T-helper 2 cell treated with Interferon-gamma antibody and Interleukin-4, amounts not matched to agents 5 μg/mL and 100 μg/mL, for 36 hours (primary cell): ENCODE measurements around the gene SPEM2.
"Not testable (repeated sequence)": the region's sequence is repeated elsewhere in the genome, so short reads cannot be mapped to it uniquely, and the experiment has no call there.

Experiments used
- DNase-seq: peaks from one replicate; pipeline ENCODE4 v3.0.0; 2021; ENCODE audit warnings: low spot score
- H3K27ac Mint-ChIP-seq: one replicate; pipeline ENCODE4 v1.8.0; 2021; ENCODE audit warnings: mild to moderate bottlenecking, mixed read lengths
- H3K27me3 Mint-ChIP-seq: one replicate; pipeline ENCODE4 v1.8.0; 2021; ENCODE audit warnings: low read depth, mixed read lengths
- H3K36me3 Mint-ChIP-seq: one replicate; pipeline ENCODE4 v1.8.0; 2021; ENCODE audit warnings: low read depth, mixed read lengths
- H3K4me1 Mint-ChIP-seq: one replicate; pipeline ENCODE4 v1.8.0; 2021; ENCODE audit warnings: low read depth, mixed read lengths
- H3K4me3 Mint-ChIP-seq: one replicate; pipeline ENCODE4 v1.8.0; 2022; ENCODE audit warnings: mild to moderate bottlenecking, moderate library complexity, mixed read lengths
- H3K9me3 Mint-ChIP-seq: one replicate; pipeline ENCODE4 v1.8.0; 2021; ENCODE audit warnings: mixed read lengths

Gene SPEM2

DNA sequence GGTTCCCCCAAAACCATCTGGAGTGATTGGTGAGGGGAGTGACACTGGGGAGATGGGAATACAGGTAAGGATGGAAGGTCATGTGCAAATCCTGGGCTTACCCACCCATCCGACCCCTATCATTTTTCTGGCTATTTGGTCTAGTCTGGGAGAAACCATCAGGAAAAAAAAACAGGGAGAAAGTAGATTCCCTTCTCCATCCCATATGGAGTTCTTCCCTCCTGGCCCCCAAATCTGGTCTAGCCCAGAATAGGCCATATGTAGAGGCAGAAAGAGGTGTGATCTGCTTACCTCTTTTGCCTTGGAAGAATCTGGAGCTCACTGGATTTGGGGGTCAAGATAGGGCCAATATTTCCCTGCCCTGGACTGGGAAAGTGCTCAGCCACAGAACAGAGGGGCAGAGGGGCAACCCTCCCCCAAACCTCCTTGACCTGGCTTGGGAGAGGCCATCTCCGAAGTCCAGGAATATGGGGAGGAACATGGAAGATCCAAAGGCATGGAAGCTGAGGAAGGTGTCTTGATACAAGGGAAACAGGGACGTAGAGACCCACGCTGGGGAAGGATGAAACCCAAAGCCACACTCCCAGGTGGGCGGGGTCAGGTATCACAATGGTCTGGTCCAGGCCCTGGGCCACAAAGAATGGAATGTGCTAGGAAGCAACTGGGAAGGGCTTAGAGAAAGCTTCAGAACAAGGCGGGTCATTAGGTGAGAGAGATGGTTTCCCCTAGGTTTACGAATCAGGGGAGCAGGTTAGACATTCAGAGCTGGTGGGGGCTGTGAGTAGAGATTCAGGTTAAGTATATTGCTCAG is 35.6 kb downstream of the SPEM2 start:
- peaks cover 17% of the 10 kb centered on the region for H3K36me3 Mint-ChIP-seq
- H3K9me3 Mint-ChIP-seq, result no peaks in the 10 kb centered on the region
- H3K4me1 Mint-ChIP-seq, result peaks cover 6% of the 10 kb centered on the region
- no peaks in the 10 kb centered on the region for H3K27me3 Mint-ChIP-seq
- no peak for DNase-seq
- no peak overlapping the region for H3K27ac Mint-ChIP-seq
- no peak overlapping the region for H3K4me3 Mint-ChIP-seq

DNA sequence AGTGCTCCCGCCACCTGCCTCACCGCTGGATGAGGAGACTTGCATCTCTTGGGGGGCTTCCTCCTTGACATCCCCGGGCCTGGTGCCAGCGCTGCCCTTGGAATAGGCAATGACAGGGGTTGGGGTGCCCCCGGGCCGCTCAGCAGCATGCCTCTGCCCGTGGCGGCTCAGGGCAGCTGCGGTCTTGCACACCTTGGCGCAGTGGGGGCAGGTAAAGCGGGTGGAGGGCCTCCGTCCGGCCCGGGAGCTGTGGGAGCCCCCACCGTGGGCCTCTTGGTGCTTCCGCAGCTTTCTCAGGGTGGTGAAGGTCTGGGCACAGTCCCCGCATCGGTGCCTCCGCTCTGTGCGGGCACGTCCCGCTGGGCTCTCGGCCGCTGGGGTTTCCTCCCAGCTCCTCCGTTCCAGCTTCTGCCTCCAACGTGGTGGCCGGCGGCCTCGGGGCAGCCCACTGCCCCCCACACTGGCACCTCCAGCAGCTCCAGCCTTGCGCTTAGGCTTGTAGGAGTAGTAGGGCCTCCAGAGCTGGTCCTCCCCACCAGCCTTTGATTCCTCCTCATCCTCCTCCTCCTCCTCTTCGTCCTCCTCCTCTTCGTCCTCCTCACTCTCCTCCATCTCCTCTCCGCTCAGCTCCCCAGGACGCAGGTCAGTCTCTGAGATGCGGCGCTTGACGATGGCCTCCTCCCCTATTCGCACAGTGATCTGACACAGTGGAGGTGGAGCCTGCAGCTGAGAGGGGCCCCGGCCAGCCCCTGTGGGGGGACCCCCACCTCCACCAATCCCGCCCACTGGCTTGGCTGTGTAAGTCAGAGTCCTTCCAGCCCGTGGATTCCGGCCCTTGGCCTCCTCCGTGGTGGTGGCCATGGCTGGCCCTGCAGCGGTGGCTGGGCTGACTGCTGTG is 37.3 kb downstream of the SPEM2 start:
- no peak for DNase-seq
- Mint-ChIP-seq H3K9me3 (no peaks in the 10 kb centered on the region), H3K36me3 (peaks cover 17% of the 10 kb centered on the region), H3K4me3 (no peak overlapping the region), H3K27me3 (no peaks in the 10 kb centered on the region), H3K4me1 (no peaks in the 10 kb centered on the region), H3K27ac (no peak overlapping the region)

DNA sequence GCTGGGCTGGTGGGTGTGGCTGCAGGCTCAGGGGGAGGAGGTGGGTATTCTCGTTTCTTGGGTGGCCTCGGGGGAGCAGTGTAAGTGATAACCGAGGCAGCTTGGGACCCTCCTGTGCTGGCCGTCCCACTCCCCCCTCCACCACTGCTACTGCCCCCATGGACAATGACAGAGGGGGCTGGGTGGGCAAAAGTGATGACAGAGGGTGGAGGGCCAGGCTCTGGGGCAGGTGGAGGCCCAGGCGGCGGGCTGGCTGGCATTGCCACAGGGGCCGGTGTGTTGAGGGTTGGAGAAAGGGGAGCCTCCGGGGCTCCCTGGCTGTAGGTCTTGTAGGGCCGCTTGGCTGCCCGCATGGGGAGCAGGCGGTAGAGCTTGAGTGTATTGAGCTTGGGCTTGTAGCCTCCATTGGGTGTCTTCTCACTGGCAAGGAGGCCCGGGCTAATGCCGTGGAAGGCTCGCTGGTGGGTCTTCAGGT is 38.0 kb downstream of the SPEM2 start:
- Mint-ChIP-seq H3K4me3 (no peak overlapping the region), H3K27me3 (no peaks in the 10 kb centered on the region), H3K36me3 (peaks cover 17% of the 10 kb centered on the region), H3K4me1 (no peaks in the 10 kb centered on the region), H3K9me3 (no peaks in the 10 kb centered on the region), H3K27ac (no peak overlapping the region)
- DNase-seq, result no peak

DNA sequence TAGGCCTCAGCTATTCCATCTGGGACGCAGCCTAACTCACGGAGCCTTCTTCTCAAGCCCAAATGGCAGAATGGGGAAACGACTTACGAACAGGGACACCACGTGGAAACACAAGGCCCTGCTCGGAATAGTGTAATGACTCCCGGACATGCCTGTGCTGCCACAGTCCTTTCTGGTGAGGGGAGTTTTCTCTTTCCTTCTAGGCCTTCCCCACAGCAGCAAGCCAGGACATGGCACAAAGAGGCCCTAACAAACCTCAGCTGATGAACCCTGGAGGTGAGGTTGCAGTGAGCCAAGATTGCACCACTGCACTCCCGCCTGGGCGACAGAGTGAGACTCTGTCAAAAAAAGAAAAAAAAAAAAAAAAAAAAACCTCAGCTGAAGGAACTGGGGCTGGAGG is 38.7 kb downstream of the SPEM2 start:
- no peak overlapping the region for H3K4me3 Mint-ChIP-seq
- H3K36me3 Mint-ChIP-seq, result peaks cover 13% of the 10 kb centered on the region
- no peaks in the 10 kb centered on the region for H3K4me1 Mint-ChIP-seq
- H3K27ac Mint-ChIP-seq, result no peak overlapping the region
- no peaks in the 10 kb centered on the region for H3K9me3 Mint-ChIP-seq
- no peak for DNase-seq
- H3K27me3 Mint-ChIP-seq, result no peaks in the 10 kb centered on the region

DNA sequence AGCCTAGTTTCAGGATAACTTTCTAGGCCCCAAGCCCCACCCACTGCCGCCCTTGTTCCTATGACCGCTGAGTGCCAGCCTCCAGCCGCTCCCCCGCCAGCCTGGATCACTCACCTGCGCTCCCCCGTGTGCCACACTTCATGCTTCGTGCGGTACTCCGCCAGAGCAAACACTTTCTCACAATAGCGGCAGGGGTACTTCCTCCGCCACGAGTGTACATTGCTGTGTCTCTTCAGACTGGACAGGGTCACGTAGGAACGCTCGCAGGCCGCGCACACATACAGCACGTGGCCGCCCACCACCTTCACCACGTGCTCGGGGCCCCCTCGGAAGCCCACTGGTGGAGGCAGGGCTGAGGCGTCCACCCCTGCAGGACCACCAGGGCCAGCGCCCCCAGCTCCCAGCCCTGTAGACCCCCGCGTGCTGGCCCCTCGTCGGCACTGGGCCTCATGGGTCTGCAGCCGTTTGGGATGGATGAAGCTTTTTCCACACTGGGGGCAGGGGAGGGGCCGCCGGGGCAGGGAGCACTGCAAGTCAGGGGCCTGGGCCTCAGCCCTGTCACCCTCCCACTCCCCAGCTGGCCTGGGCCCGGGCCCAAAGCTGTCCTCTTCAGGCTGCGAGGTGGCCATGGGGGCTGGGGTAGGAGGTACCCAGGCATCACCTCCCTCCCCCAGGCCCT is 40.3 kb downstream of the SPEM2 start:
- Mint-ChIP-seq H3K4me3 (no peak overlapping the region), H3K9me3 (no peaks in the 10 kb centered on the region), H3K27me3 (no peaks in the 10 kb centered on the region), H3K27ac (no peak overlapping the region), H3K4me1 (no peaks in the 10 kb centered on the region), H3K36me3 (peaks cover 13% of the 10 kb centered on the region)
- no peak for DNase-seq

DNA sequence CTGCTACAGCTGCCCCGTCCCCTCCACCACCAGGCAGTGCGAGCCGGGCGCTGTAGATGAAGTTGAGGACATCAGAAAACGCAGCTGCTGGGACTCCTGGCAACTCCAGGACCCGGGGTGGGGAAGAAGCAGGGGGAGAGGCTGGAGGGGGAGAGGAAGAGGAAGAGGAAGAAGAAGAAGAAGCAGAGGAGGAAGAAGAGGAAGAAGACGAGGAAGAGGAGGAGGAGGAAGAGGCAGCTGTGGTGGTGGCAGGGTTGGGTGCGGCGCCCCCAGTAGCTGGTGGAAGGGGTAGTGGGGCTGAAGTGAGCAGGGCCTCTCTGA is 40.9 kb downstream of the SPEM2 start:
- no peak overlapping the region for H3K4me3 Mint-ChIP-seq
- no peaks in the 10 kb centered on the region for H3K4me1 Mint-ChIP-seq
- H3K27me3 Mint-ChIP-seq, result no peaks in the 10 kb centered on the region
- H3K27ac Mint-ChIP-seq, result no peak overlapping the region
- H3K36me3 Mint-ChIP-seq, result peaks cover 12% of the 10 kb centered on the region
- H3K9me3 Mint-ChIP-seq, result no peaks in the 10 kb centered on the region
- no peak for DNase-seq

DNA sequence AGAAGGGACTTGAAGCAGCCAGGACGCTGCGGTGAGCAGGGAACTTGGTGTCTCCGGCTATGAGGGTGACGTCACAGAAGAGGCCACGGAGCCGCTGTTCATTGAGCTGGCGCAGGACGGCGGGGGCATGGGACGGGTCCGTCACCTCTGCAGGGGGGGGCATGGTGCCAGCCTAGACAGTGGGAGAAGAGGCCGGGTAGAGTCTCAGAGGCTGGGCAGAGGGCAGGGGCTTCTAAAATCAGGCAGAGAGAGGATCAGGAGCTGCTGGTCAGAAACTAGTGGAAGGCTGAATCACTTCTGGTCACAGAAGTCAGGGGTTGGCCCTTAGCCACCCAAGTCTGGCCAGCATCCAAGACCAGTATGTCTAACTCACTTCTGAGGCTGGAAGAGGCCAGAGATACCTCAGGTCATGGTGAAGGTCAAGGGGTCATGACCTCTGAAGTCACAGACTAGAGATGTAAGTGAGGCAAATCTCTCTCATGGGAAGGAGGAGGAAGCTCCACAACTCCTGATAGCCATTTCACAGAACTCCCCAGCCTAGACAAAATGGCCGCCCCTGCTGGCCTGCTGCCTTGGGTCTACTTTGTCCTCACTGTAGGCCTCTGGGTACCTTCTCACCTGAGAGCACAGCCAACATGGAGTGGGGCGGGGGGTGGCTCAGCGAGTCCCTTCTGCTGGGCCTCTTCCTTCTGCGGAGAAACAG is 41.4 kb downstream of the SPEM2 start:
- Mint-ChIP-seq H3K27me3 (no peaks in the 10 kb centered on the region), H3K36me3 (peaks cover 10% of the 10 kb centered on the region), H3K4me1 (peaks cover 4% of the 10 kb centered on the region), H3K4me3 (no peak overlapping the region), H3K27ac (no peak overlapping the region), H3K9me3 (no peaks in the 10 kb centered on the region)
- no peak for DNase-seq

DNA sequence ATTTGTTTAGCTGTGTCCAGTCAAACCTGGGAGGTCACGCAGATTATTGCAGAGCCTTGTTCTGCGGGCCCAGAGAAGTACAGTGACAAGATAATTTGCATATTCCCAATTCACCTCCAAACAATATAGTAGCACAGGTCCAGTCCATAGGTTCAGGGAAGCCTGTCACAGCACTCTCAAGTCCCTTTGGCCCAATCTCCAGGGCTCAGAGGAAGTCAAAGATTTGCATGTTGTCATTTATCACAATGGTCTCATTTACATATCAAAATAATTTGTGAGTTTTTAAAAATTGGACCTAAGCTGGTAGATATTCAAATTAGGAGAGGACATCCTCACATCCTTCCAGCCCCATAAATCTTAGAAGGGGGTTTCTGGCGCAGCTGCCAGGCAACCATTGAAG is 42.1 kb downstream of the SPEM2 start:
- Mint-ChIP-seq H3K27me3 (no peaks in the 10 kb centered on the region), H3K4me3 (no peak overlapping the region), H3K9me3 (no peaks in the 10 kb centered on the region), H3K36me3 (peaks cover 10% of the 10 kb centered on the region), H3K27ac (no peak overlapping the region), H3K4me1 (peaks cover 7% of the 10 kb centered on the region)
- no peak for DNase-seq

DNA sequence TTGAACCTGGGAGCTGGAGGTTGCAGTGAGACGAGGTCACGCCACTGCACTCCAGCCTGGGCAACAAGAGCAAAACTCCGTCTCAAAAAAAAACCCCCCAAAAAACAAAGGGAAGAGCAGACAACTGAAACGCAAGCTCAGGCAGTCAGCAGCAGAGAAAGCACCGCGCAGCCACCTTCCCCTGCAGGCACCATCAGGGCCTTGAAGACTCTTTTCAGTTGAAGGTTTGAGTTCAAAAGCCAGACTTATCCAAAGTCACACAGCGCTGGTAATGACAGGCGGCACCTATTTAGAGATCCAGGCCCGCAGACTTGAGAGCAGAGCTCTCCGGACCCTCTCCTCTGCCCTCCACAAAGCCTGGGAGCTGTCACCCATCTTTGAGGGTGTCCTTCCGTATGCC is 42.9 kb downstream of the SPEM2 start:
- DNase-seq, result no peak
- peaks cover 8% of the 10 kb centered on the region for H3K36me3 Mint-ChIP-seq
- no peak overlapping the region for H3K27ac Mint-ChIP-seq
- no peaks in the 10 kb centered on the region for H3K9me3 Mint-ChIP-seq
- no peak overlapping the region for H3K4me3 Mint-ChIP-seq
- no peaks in the 10 kb centered on the region for H3K27me3 Mint-ChIP-seq
- H3K4me1 Mint-ChIP-seq, result peaks cover 7% of the 10 kb centered on the region

DNA sequence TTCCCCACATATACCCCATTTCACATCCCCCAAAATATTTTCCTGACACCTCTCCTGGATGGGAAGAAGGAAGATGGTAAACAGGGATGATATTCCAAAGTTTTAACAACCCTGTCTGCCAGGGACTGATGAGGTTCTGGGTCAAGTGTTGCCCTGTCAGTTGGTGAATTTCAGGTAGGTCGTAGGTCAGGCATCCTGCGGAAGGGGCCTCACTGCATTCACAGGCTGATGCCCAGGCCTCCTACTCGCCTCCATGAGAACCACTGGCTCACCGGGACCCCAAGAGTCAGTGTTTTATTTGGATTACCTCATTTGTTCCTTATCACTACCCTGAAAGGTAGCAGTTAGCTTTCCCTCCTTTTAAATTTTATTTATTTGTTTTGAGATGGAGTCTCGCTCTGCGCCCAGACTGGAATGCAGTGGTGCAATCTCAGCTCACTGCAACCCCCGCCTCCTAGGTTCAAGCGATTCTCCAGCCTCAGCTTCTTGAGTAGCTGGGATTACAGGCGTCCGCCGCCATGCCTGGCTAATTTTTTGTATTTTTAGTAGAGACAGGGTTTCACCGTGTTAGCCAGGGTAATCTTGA is 43.5 kb downstream of the SPEM2 start:
- Mint-ChIP-seq H3K27ac (no peak overlapping the region), H3K4me3 (no peak overlapping the region), H3K27me3 (no peaks in the 10 kb centered on the region)

DNA sequence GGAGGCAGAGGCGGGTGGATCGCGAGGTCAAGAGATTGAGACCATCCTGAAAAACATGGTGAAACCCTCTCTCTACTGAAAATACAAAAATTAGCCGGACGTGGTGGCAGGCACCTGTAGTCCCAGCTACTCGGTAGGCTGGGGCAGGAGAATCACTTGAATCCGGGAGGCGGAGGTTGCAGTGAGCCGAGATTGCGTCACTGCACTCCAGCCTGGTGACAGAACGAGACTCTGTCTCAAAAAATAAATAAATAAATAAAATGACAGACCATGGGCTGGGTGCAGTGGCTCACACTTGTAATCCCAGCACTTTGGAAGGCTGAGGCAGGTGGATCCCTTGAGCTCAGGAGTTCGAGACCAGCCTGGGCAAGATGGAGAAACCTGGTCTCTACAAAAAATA is 44.4 kb downstream of the SPEM2 start:
- not testable (repeated sequence) for H3K4me1 Mint-ChIP-seq, DNase-seq, H3K27ac Mint-ChIP-seq, H3K9me3 Mint-ChIP-seq, H3K36me3 Mint-ChIP-seq, H3K4me3 Mint-ChIP-seq, H3K27me3 Mint-ChIP-seq

More for the DNA sequence above, 43.5 kb downstream of the SPEM2 start:
- H3K9me3 Mint-ChIP-seq, result no peaks in the 10 kb centered on the region
- peaks cover 7% of the 10 kb centered on the region for H3K4me1 Mint-ChIP-seq
- peaks cover 8% of the 10 kb centered on the region for H3K36me3 Mint-ChIP-seq
- no peak for DNase-seq

DNA sequence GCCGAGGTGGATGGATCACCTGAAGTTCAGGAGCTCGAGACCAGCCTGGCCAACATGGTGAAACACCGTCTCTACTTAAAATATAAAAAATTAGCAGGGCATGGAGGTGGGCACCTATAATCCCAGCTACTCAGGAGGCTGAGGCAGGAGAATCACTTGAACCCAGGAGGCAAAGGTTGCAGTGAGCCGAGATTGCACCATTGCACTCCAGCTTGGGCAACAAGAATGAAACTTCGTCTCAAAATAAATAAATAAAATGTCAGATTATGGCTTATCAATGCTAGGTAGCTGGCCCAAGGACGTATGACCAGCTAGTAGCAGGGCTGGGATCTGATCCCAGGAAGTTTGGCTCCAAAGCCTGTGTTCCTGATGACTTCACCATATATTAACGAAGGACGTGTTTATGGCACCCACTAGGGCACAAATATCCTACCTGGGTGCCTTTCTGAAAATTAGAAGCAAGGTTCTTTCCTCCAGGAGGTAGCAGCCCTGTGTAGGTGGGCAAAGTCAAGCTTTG is 45.1 kb downstream of the SPEM2 start:
- H3K36me3 Mint-ChIP-seq, H3K27ac Mint-ChIP-seq, H3K27me3 Mint-ChIP-seq, H3K4me3 Mint-ChIP-seq, DNase-seq, H3K9me3 Mint-ChIP-seq, H3K4me1 Mint-ChIP-seq: not testable (repeated sequence)

DNA sequence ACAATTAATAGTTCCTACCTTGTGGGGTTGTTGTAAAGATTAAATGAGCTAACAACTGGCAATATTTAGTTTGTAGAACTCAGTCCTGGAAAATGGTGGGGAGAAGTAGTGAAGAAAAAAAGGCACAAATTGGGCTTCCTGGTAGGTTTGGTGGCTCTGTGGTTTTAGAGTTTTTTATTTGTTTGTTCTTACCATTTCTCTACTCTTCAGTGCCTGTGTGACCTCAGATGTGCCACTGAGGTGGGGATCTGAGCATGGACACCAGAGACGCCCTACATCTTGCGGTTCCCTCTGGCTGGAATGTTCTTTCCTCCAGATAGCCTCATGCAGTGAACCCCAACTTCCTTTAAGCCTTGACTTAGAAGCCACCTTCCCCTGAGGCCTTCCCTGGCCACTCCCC is 46.3 kb downstream of the SPEM2 start:
- DNase-seq, result no peak

More for the DNA sequence above, 46.3 kb downstream of the SPEM2 start:
- peak overlapping the region; percentile 55 for H3K27ac Mint-ChIP-seq
- H3K4me1 Mint-ChIP-seq, result peaks cover 16% of the 10 kb centered on the region
- no peak overlapping the region for H3K4me3 Mint-ChIP-seq
- H3K9me3 Mint-ChIP-seq, result no peaks in the 10 kb centered on the region
- no peaks in the 10 kb centered on the region for H3K27me3 Mint-ChIP-seq
- peaks cover 3% of the 10 kb centered on the region for H3K36me3 Mint-ChIP-seq
